Renal pelvis (tissue), 4 donors: ENCODE results near the gene THOC5. TPM values are rescaled to one million over a fixed set of nuclear protein-coding genes. Genes with fewer than 3 reads are reported as not detected.

Experiments used
- DNase-seq: peaks from one replicate; pipeline ENCODE4 v3.0.0-alpha.2; 2013
- polyA plus RNA-seq, 3 donors: library from polyadenylated mRNA; unstranded; fragments of 120-200 nt; gene quantifications; one replicate each; pipeline ENCODE4 v1.2.1, GENCODE V29; 2013; ENCODE audit not compliant: insufficient read length in 3 of 3

Gene THOC5
- polyA plus RNA-seq, 3 donors = 31.5 to 37.1 (median 33.6) TPM

- no peak for DNase-seq
Measured at GRCh38 chr22:29479417-29480261, 73.9 kb downstream of the THOC5 start, which contains the start of gene NEFH. TSS of gene NEFH (plus strand) at chr22:29480218. CDS start at chr22:29480263, 45 bp downstream.

- peak; percentile 50 for DNase-seq
Measured at GRCh38 chr22:29478326-29479276, 75.0 kb downstream of the THOC5 start.

- DNase-seq = no peak
Measured at GRCh38 chr22:29477723-29478318, 75.7 kb downstream of the THOC5 start.

- no peak for DNase-seq
Measured at GRCh38 chr22:29476116-29476515, 77.4 kb downstream of the THOC5 start.

- DNase-seq = no peak
Measured at GRCh38 chr22:29475550-29475949, 78.0 kb downstream of the THOC5 start.

- DNase-seq = no peak
Measured at GRCh38 chr22:29473001-29473400, 80.6 kb downstream of the THOC5 start.

GRCh38 chr22:29470159-29470855 lies 83.2 kb downstream of the THOC5 start:
- DNase-seq = peak; percentile 58

GRCh38 chr22:29469755-29470154 lies 83.8 kb downstream of the THOC5 start:
- DNase-seq = no peak

GRCh38 chr22:29464581-29464980 lies 89.0 kb downstream of the THOC5 start:
- no peak for DNase-seq

- DNase-seq = no peak
Measured at GRCh38 chr22:29463629-29464028, 89.9 kb downstream of the THOC5 start.

GRCh38 chr22:29461263-29461662 lies 92.3 kb downstream of the THOC5 start:
- DNase-seq = no peak

- DNase-seq = no peak
Measured at GRCh38 chr22:29459773-29460172, 93.8 kb downstream of the THOC5 start.

GRCh38 chr22:29458551-29458950 lies 95.0 kb downstream of the THOC5 start:
- no peak for DNase-seq

GRCh38 chr22:29457730-29458129 lies 95.8 kb downstream of the THOC5 start:
- no peak for DNase-seq

- DNase-seq = peak; percentile 40
Measured at GRCh38 chr22:29456211-29456671, 97.3 kb downstream of the THOC5 start.

Other genes with a start within 250 kb of the THOC5 start
- gene GAS2L1, start 247.1 kb downstream of the THOC5 start, polyA plus RNA-seq = 1 to 10 TPM; 8.6 to 10.0 (median 9.8) TPM
- under 1 TPM in 2 of 3 donors, not detected in 1; 0.28 to 0.58 TPM for gene RASL10A, start 238.1 kb downstream of the THOC5 start, polyA plus RNA-seq
- 10 to 100 TPM; 44.2 to 48.8 (median 46.9) TPM for gene AP1B1, start 165.2 kb downstream of the THOC5 start, polyA plus RNA-seq
- gene RFPL1, start 115.2 kb downstream of the THOC5 start, polyA plus RNA-seq = 1 to 10 TPM; 1.1 to 2.0 (median 1.6) TPM
- gene NEFH, start 73.5 kb downstream of the THOC5 start, polyA plus RNA-seq = 1 to 10 TPM; 7.7 to 8.1 (median 8.1) TPM
- 100 to 1,000 TPM; 142 to 170 (median 157) TPM for gene NIPSNAP1, start 27.4 kb upstream of the THOC5 start, polyA plus RNA-seq
- gene NF2, start 49.9 kb upstream of the THOC5 start, polyA plus RNA-seq = 10 to 100 TPM; 25.9 to 31.5 (median 29.3) TPM
- under 1 TPM in 2 of 3 donors, not detected in 1; 0.11 to 0.12 TPM for gene CABP7, start 166.2 kb upstream of the THOC5 start, polyA plus RNA-seq
- 10 to 100 TPM; 22.5 to 29.7 (median 27.1) TPM for gene ZMAT5, start 213.2 kb upstream of the THOC5 start, polyA plus RNA-seq
- 100 to 1,000 TPM; 136 to 168 (median 151) TPM for gene UQCR10, start 213.6 kb upstream of the THOC5 start, polyA plus RNA-seq